ENCODE data around the gene SMU1. TPM values are rescaled to one million over a fixed set of nuclear protein-coding genes. Genes with fewer than 3 reads are reported as not detected.

SMU1 gene
- total RNA-seq, 1 experiment from 2014 or later: 23.2 TPM

- TF ChIP-seq ZNF532 (CRISPR knock-in tag; IDR thresholded peaks at IDR 0.05; ENCODE audit: borderline replicate concordance) (no peak), KAT7 (CRISPR knock-in tag; IDR thresholded peaks at IDR 0.05; ENCODE audit: borderline replicate concordance) (0 out of 2 replicates have a peak, but pooled peaks have one; percentile 63), PRRX2 (CRISPR knock-in tag; IDR thresholded peaks at IDR 0.05) (no peak), CREM (CRISPR knock-in tag; IDR thresholded peaks at IDR 0.05) (peak; percentile 88), RELA (CRISPR knock-in tag; IDR thresholded peaks at IDR 0.05; ENCODE audit: borderline replicate concordance) (no peak), SOX15 (CRISPR knock-in tag; IDR thresholded peaks at IDR 0.05) (no peak), JUN (CRISPR knock-in tag; IDR thresholded peaks at IDR 0.05) (peak; percentile 69; the same call in 1 of the 2 replicates), ARID4B (CRISPR knock-in tag; IDR thresholded peaks at IDR 0.05; ENCODE audit: borderline replicate concordance) (peak; percentile 89; the same call in 1 of the 2 replicates), FOXK1 (CRISPR knock-in tag; IDR thresholded peaks at IDR 0.05) (peak; percentile 66), NFE2L1 (CRISPR knock-in tag; IDR thresholded peaks at IDR 0.05) (peak; percentile 82; the same call in 1 of the 2 replicates), ERG (CRISPR knock-in tag; IDR thresholded peaks at IDR 0.05) (no peak), ATF3 (CRISPR knock-in tag; conservative IDR thresholded peaks at IDR 0.05) (0 out of 2 replicates have a peak, but pooled peaks have one; percentile 33), ZMAT4 (CRISPR knock-in tag; IDR thresholded peaks at IDR 0.05) (no peak; the same call in 1 of the 2 replicates), ZNF281 (CRISPR knock-in tag; IDR thresholded peaks at IDR 0.05) (no peak), E2F1 (CRISPR knock-in tag; IDR thresholded peaks at IDR 0.05) (no peak), RORB (CRISPR knock-in tag; IDR thresholded peaks at IDR 0.05) (peak; percentile 70; the same call in 1 of the 2 replicates), GABPB1 (CRISPR knock-in tag; IDR thresholded peaks at IDR 0.05) (peak; percentile 76), ELF4 (CRISPR knock-in tag; IDR thresholded peaks at IDR 0.05; ENCODE audit: low read depth) (no peak), USF1 (CRISPR knock-in tag; IDR thresholded peaks at IDR 0.05) (peak; percentile 59; the same call in 1 of the 2 replicates), E2F4 (CRISPR knock-in tag; IDR thresholded peaks at IDR 0.05; ENCODE audit: borderline replicate concordance, low read depth) (no peak)
Observed at GRCh38 chr9:33024966-33025571, 51.4 kb downstream of the SMU1 start, which contains the start of gene DNAJA1 (continued).

Measured in WTC11 (cell line).